GM19193 (cell line): Measurements from ENCODE around the gene PCDH15.

Experiments used
- POLR2A ChIP-seq: IDR thresholded peaks from 4 replicates; pipeline ENCODE4 v1.6.1; 2011; ENCODE audit not compliant: insufficient read depth, insufficient read length; ENCODE audit errors: extremely low read depth

Gene PCDH15

GRCh38 chr10:53886325-53887300 is 914.4 kb downstream of the PCDH15 start:
- TF ChIP-seq POLR2A: no peak

GRCh38 chr10:53864846-53865245 is 936.2 kb downstream of the PCDH15 start:
- no peak for TF ChIP-seq POLR2A

GRCh38 chr10:53852450-53853175 is 948.4 kb downstream of the PCDH15 start:
- no peak for TF ChIP-seq POLR2A

DNA sequence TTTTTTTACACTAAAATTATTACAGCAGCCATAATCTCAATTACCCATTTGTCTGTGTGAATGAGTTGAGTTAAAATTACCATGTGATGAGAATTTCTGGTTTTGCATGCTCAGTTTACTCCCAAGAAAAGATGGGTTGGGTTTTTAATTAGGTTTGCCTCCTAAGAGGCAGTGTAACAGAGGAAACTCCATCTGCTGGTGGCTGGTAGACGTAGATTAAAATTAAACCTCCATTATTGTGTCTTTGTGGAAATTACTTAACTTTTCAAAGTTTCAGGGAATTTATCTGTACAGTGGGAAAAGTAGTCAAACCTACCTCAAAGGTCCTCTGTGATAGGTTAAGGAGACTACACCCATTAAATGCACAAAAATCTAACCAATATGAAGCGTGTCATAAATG is 954.2 kb downstream of the PCDH15 start:
- TF ChIP-seq POLR2A: no peak

DNA sequence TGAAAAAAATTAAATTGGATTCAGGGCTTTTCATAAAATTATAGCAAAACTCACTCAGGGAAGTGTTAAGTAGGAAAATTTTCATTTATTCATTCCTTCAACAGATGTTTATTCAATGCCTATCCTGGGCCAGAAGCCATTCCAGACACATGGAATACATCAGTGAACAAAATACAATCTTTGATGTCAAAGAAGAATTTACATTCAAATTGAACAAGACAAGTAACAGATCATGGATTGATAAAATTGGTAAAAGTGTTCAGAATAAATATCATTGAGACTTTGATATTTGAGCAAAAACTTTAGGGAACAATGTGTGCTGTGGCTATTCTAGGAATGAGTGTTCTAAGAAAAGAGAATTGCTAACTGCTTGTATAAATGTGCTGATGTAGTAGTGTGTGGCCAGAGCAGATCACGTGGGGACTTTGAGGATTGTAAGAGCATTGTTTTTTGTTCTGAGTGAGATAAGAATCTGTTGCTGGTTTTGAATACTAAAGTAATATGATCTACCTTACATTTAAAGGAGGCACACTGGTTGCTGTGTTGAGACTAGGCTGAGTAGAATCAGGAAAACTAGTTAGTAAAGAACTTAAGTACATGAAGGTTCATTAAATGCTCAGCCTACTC is 957.2 kb downstream of the PCDH15 start:
- no peak for TF ChIP-seq POLR2A

DNA sequence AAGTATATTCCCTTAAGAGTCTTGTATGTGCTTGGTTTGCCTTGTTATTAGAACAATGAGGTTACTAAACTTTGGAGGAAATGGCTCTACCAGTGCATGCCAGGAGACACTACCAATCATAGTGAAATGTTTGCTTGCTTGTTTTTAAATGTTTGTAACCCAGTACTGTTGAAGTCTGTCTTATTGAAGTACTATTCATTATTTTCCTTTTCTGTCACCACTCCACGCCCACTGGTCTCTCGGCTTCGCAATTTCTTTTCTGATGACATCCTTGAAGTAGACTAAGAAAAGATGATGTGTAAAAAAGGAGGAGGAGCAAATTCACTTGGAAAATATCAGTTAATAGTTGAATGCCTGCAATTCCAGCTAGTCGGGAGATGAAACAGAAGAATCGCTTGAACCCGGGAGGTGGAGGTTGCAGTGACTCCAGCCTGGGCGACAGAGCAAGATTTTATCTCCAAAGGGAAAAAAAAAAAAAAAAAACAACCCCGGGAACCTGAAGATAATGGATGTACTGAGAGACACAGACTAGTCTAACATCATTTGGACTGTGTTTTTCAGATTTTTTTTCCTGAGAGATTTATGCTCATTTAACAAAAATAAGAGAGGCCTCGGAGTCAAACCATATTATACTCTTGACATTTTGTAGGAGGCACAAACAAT is 959.4 kb downstream of the PCDH15 start:
- TF ChIP-seq POLR2A: no peak

GRCh38 chr10:53840653-53841052 is 960.4 kb downstream of the PCDH15 start:
- no peak for TF ChIP-seq POLR2A

DNA sequence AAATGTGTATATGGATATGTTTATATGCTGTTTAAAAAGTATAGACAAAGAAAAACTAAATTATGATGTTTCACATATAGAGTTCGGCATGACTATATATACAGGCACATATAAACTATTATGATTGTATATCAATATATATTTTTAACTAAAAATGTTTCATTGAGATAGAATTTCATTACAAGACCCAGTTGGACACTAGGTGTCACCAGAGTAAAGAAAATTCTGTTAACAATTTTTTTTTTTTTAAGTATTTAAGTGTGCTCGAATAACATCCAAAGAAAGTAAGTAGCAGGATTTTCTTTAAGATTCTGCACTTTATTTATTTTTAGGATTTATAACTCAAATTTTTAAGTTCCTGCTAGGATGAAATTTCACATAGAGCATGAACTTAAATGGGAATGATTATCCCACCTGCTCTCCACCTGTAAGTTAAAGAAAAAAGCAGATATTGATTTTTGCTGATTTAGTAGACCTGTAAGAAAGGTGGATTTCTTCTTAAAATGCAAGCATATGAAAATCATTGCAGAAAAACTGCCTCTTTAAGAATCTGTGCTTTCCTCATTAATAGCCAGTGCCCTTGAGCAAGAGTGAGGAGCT is 961.5 kb downstream of the PCDH15 start:
- no peak for TF ChIP-seq POLR2A

DNA sequence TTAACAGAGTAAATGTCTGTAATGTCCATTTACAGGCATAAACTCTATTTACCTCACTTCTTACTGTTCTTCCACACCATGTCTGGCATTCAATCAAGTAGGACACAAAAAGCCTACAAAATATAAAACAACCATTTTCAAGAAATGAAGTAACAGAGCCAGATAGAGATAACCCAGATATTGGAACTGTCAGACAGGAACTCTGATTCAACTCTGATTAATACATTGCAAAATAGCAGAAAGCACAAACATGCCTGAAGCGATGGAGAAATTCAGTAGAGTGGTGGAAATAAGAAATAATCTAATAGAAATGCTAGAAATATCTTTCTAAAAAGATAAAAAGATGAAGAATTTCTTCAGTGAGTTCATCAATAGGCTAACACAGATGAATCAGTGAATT is 964.4 kb downstream of the PCDH15 start:
- TF ChIP-seq POLR2A: no peak

GRCh38 chr10:53833908-53834307 is 967.1 kb downstream of the PCDH15 start:
- no peak for TF ChIP-seq POLR2A

DNA sequence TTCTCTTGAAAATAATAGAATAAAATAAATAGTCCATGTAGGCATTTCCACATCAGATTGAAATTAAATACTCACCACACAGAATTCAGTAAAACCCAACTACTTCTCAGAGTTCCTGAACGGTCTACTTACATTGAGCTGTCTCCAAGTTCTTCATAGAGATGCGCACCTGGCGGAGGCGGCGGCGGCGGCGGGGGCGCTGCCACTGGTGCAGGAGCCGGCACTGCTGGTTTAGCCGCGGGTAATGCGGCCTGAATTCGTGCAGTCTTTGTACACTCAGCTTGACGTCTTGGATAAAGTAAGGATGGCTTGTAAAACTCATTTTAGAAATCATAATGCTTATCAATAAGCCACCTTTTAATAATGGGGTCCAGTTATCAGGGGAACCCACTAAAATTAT is 973.8 kb downstream of the PCDH15 start:
- TF ChIP-seq POLR2A: no peak

- TF ChIP-seq POLR2A: no peak
Observed at GRCh38 chr10:53808677-53809372, 992.2 kb downstream of the PCDH15 start.

DNA sequence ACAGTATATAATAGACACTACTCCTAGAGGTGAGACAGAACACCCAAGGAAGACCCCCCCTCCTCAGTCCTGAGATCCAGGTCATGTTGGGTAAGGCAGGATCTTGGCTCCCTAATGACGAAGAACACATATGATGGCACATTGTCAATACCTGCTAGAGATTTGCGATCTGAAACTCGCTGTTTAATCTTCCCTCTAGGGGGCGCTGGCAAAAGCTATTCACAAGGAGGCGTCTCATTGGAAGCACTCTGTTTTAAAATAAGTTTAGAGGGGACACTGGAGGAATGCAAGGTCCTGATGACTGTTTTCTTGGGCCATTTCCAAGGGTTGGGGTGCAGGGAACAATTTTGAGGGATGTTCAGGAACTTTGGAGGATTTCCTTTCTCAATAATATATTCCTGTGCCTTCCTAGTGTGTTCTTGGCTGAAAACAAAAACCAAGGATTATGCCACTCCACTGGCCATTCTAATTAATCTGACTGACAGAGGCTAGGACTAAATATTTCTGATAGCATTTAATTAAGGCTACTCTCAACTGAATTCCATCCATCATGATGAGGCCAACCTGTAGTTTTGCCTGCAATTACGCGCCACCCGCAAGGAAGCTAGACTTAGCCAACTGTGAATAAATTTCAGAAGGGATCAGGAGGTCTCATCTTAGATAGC is 1014.7 kb downstream of the PCDH15 start:
- no peak for TF ChIP-seq POLR2A
